ENCODE data around the gene GLG1. TPM values are rescaled to one million over a fixed set of nuclear protein-coding genes. Genes with fewer than 3 reads are reported as not detected.
A peak's percentile ranks its signal among the peaks of the same experiment; 100 is the strongest.

The GLG1 gene
- total and polyA plus RNA-seq, 8 donors, result 116 to 147 (median 135) TPM

DNA sequence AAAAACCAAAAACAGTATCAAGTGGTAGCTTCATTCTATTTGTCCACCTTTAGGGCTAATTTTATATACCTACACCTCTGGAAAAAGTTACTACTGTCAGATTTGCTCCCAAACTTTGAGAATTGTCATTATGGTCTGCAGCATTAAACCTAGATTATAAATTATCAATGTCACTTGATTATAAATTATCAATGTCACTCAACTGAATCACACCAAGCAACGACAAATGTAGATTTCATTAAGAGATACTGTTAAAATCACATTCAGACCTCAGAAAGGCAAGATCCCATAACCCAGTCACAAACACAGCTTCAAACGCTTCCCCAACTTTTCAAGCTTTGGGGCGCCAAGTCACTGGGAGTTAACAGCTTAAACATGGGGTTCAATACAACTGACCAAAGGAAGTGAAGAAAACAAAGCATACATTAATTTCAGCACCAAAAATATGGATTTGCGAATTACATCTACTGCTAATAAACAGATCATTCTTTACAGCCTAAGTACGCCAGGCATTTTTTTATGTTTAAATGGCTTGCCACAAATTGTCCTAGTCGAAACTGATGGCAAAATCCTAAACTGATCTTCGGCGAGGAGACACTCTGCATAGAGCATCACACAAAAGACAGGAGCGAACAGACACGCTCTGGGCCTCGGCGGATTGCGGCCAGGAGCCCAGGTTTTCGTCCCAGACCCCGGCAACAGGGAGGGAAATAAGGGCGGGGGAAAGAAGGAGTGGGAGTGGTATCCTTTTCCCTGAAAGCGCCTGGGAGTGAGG lies 981 bp downstream of the GLG1 start:
- Histone ChIP-seq H3K4me1 (peaks cover 28 to 59% of the 10 kb centered on the region in 2 donors), H3K36me3 (no peaks in the 10 kb centered on the region), H3K9me3 (no peaks in the 10 kb centered on the region), H3K4me3 (peak overlapping the region; percentile 95 to 97), H3K27me3 (no peaks in the 10 kb centered on the region), H3K27ac (peak overlapping the region; percentile 95 to 97)
- intact Hi-C loops (cut with DNase I), result no loop called here
- TF ChIP-seq, protein P1, sequence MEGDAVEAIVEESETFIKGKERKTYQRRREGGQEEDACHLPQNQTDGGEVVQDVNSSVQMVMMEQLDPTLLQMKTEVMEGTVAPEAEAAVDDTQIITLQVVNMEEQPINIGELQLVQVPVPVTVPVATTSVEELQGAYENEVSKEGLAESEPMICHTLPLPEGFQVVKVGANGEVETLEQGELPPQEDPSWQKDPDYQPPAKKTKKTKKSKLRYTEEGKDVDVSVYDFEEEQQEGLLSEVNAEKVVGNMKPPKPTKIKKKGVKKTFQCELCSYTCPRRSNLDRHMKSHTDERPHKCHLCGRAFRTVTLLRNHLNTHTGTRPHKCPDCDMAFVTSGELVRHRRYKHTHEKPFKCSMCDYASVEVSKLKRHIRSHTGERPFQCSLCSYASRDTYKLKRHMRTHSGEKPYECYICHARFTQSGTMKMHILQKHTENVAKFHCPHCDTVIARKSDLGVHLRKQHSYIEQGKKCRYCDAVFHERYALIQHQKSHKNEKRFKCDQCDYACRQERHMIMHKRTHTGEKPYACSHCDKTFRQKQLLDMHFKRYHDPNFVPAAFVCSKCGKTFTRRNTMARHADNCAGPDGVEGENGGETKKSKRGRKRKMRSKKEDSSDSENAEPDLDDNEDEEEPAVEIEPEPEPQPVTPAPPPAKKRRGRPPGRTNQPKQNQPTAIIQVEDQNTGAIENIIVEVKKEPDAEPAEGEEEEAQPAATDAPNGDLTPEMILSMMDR (IDR thresholded peaks at IDR 0.05), result no peak
- DNase-seq (no peak), ATAC-seq (peak; percentile 15)

DNA sequence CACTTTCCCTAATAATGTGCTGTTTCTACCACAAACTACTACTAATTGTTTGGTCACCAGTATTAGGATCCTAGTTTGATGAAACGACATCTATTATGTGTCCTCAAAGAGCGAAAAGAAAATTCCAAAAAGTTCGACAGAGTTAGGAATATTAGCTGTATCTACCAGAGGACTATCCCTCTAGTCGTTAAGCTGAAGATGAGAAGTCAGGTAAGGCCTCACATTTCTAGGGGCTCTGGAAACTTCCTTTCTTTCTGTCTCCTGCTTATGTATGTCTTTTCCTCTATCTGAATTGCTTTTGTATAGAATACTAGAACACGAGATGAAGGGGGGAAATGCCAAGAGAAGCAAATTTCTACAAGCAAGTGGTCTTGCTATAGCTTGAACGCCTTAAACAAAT lies 1.6 kb downstream of the GLG1 start:
- intact Hi-C loops (cut with DNase I), result no loop called here
- no peaks in the 10 kb centered on the region for H3K9me3 ChIP-seq
- TF ChIP-seq, protein P1 (IDR thresholded peaks at IDR 0.05), result no peak
- H3K36me3 ChIP-seq, result no peaks in the 10 kb centered on the region
- peaks cover 28 to 65% of the 10 kb centered on the region in 2 donors for H3K4me1 ChIP-seq
- H3K27ac ChIP-seq, result no peak overlapping the region
- ATAC-seq, result no peak
- DNase-seq, result no peak
- H3K27me3 ChIP-seq, result no peaks in the 10 kb centered on the region
- H3K4me3 ChIP-seq, result peak overlapping the region; percentile 95 to 97

DNA sequence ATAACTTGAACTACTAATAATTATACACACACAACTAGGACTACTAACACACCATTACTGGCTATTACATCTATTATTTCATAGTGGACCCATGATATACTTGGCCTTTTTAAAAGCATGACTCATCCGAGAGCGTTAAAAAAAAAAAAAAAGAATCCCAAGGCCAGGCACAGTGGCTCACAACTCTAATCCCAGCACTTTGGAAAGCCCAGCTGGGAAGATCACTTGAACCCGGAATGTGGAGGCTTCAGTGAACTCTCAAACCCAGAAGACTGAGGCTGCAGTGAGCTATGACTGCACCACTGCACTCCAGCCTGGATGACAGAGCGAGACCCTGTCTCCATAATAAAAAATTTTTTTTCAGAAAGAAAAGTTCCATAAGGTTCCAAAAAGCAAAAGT lies 3.1 kb downstream of the GLG1 start:
- Histone ChIP-seq H3K27ac (no peak overlapping the region), H3K27me3 (no peaks in the 10 kb centered on the region), H3K9me3 (no peaks in the 10 kb centered on the region), H3K36me3 (no peaks in the 10 kb centered on the region), H3K4me1 (peaks cover 28 to 67% of the 10 kb centered on the region in 2 donors), H3K4me3 (no peak overlapping the region)
- intact Hi-C loops (cut with DNase I), result no loop called here
- TF ChIP-seq, protein P1 (IDR thresholded peaks at IDR 0.05), result no peak
- ATAC-seq (no peak), DNase-seq (no peak)

DNA sequence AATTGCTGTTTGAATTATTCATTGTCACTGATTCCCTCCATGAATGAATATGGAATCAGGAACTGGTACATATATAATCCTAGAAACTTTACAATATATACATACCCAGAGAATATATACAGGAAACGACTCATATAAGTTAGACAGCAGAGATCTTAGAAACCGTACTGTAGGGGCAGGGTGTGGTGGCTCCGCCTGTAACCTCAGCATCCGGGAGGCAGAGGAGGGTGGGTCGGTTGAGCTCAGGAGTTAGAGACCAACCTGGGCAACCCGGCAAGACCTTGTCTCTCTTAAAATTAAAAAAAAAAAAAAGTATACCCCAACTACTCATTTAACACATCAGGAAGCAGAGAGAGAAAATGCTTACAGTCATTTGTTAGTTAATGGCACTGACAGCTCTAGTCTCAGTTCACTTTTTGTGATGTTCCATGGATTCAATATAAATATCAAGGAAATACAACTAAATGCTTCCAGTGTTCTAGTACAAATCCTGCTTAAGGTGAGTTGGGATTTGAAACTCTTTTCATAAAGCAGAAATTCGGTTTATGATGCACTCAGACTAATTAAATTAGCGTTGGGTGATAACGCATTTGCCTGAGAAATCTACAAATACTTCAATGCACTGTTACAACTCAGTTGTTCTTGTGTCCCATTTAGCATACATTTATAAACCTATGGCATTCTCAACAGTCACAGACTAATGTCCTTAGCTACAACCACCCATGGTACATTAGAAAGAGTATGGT lies 5.6 kb downstream of the GLG1 start:
- intact Hi-C loops (cut with DNase I), result no loop called here

More for the DNA sequence above, 5.6 kb downstream of the GLG1 start:
- peaks cover 0 to 7% of the 10 kb centered on the region in 2 donors for H3K36me3 ChIP-seq
- TF ChIP-seq, protein P1 (IDR thresholded peaks at IDR 0.05), result no peak
- no peak overlapping the region for H3K4me3 ChIP-seq
- DNase-seq (no peak), ATAC-seq (no peak)
- no peak overlapping the region for H3K27ac ChIP-seq
- peaks cover 28 to 58% of the 10 kb centered on the region in 2 donors for H3K4me1 ChIP-seq
- H3K27me3 ChIP-seq, result no peaks in the 10 kb centered on the region
- no peaks in the 10 kb centered on the region for H3K9me3 ChIP-seq
